ENCODE results near the gene DGKI. TPM values are rescaled to one million over a fixed set of nuclear protein-coding genes. Genes with fewer than 3 reads are reported as not detected.

The DGKI gene
- total and polyA plus RNA-seq, 2 of the 4 experiments (the other 2 are of a cell fraction) = 3.9 to 15.8 TPM

- no peak overlapping the region for H2AK9ac ChIP-seq (replicated peaks; ENCODE audit: low read depth, low read length, poor library complexity)
- no CpG with 5 or more reads among the region's 1 CpG for WGBS, 2 experiments (ENCODE audit: extremely low coverage in 2 of 2, insufficient read length in 1 of 2)
- H3K56ac ChIP-seq (ENCODE audit: extremely low read depth, insufficient read depth, low read length) = no peak overlapping the region
- CTCF ChIA-PET = no interaction called here
- dilution Hi-C loops (cut with HindIII; ENCODE audit: low sequenced_read_pairs, unreplicated experiment) = no loop called here
- H2AK5ac ChIP-seq (ENCODE audit: low read depth, low read length) = no peak overlapping the region
- no peak overlapping the region for H3K23ac ChIP-seq (ENCODE audit: low read depth, low read length)
- POLR2A ChIA-PET (ENCODE audit: unreplicated experiment) = interaction anchor here (0.6 kb wide), 1 partner anchor 23 kb away, joined by 5 read pairs; no protein-coding TSS in a partner anchor
- H2BK120ac ChIP-seq (ENCODE audit: low read depth, low read length) = no peak overlapping the region
- no peak overlapping the region for H3K9ac ChIP-seq (ENCODE audit: low read depth, low read length)
- H3K14ac ChIP-seq (replicated peaks; ENCODE audit: low read depth, low read length) = no peak overlapping the region
- H3K79me1 ChIP-seq (ENCODE audit: low read depth in 1 of 2, low read length in 2 of 2) = no peaks in the 10 kb centered on the region
- TSS peak; percentile 6 for BruUV-seq (replicated peaks)
- H2BK20ac ChIP-seq (ENCODE audit: low read depth, low read length) = no peak overlapping the region
- no peak overlapping the region for H3K4me3 ChIP-seq (ENCODE audit: insufficient read depth, low read depth, low read length)
- no peaks in the 10 kb centered on the region for H3K9me3 ChIP-seq (ENCODE audit: control insufficient read depth, insufficient read depth, low read length)
- no peak overlapping the region for H3K4me2 ChIP-seq (ENCODE audit: low read depth, low read length)
- no peak overlapping the region for H4K91ac ChIP-seq (ENCODE audit: insufficient read depth, low read depth, low read length)
- H2BK5ac ChIP-seq (ENCODE audit: low read depth, low read length, poor library complexity, severe bottlenecking) = no peak overlapping the region
- H4K8ac ChIP-seq (ENCODE audit: low read depth in 2 of 2, low read length in 2 of 2) = no peak overlapping the region
- no peak overlapping the region for H2AFZ ChIP-seq (replicated peaks; ENCODE audit: low read length, poor library complexity)
- ATAC-seq (ENCODE audit: low read depth) (no peak), DNase-seq (no peak)
- intact Hi-C loops (cut with micrococcal nuclease) = no loop called here
- no peaks in the 10 kb centered on the region for H4K20me1 ChIP-seq (ENCODE audit: insufficient read depth, low read length)
- peaks cover 3% of the 10 kb centered on the region; the same call in 1 of the 2 replicates for H3K4me1 ChIP-seq (ENCODE audit: control insufficient read depth, insufficient read depth, low read length)
- H2BK15ac ChIP-seq (ENCODE audit: low read depth, low read length) = no peak overlapping the region
- in situ Hi-C loops (cut with MboI; ENCODE audit: low sequenced_read_pairs) = no loop called here
- H3K36me3 ChIP-seq (ENCODE audit: control insufficient read depth, insufficient read depth, low read length) = no peaks in the 10 kb centered on the region; the same call in 1 of the 2 replicates
- no peak overlapping the region for H3K27ac ChIP-seq (ENCODE audit: insufficient read depth, low read length)
- no peak overlapping the region for H3K4ac ChIP-seq (ENCODE audit: low read depth, low read length)
- H4K5ac ChIP-seq (ENCODE audit: low read depth, low read length) = no peak overlapping the region
- H3K18ac ChIP-seq (ENCODE audit: low read depth, low read length) = no peak overlapping the region
- H3K27me3 ChIP-seq (ENCODE audit: control insufficient read depth, insufficient read depth, low read length) = no peaks in the 10 kb centered on the region
- TF ChIP-seq CTCF (conservative IDR thresholded peaks at IDR 0.05; ENCODE audit: low read depth, low read length) (no peak), BHLHE40 (IDR thresholded peaks at IDR 0.05; ENCODE audit: low read depth, low read length) (no peak), NFE2L2 (IDR thresholded peaks at IDR 0.05; ENCODE audit: low read depth, low read length) (no peak), CEBPB (IDR thresholded peaks at IDR 0.05; ENCODE audit: low read depth, low read length) (no peak), CHD1 (IDR thresholded peaks at IDR 0.05; ENCODE audit: low read depth, low read length) (no peak), RCOR1 (IDR thresholded peaks at IDR 0.05; ENCODE audit: insufficient replicate concordance, low read length) (no peak), USF2 (IDR thresholded peaks at IDR 0.05; ENCODE audit: low read depth, low read length) (no peak), SMC3 (IDR thresholded peaks at IDR 0.05; ENCODE audit: low read depth, low read length) (no peak), POLR2A (IDR thresholded peaks at IDR 0.05; ENCODE audit: low read depth, low read length) (no peak), MAZ (IDR thresholded peaks at IDR 0.05; ENCODE audit: borderline replicate concordance, low read depth, low read length) (no peak), ELK1 (IDR thresholded peaks at IDR 0.05; ENCODE audit: borderline replicate concordance, low read depth, low read length) (no peak), MAFK (IDR thresholded peaks at IDR 0.05; ENCODE audit: low read depth, low read length) (no peak), FOS (IDR thresholded peaks at IDR 0.05; ENCODE audit: low read depth, low read length) (no peak)
- H3K9me1 ChIP-seq (ENCODE audit: insufficient read depth, low read length) = peaks cover 2% of the 10 kb centered on the region; the same call in 1 of the 2 replicates
Measured at GRCh38 chr7:137390076-137390475, 456.7 kb downstream of the DGKI start.
